ENCODE data around the gene UNC13A.

The UNC13A gene

DNA sequence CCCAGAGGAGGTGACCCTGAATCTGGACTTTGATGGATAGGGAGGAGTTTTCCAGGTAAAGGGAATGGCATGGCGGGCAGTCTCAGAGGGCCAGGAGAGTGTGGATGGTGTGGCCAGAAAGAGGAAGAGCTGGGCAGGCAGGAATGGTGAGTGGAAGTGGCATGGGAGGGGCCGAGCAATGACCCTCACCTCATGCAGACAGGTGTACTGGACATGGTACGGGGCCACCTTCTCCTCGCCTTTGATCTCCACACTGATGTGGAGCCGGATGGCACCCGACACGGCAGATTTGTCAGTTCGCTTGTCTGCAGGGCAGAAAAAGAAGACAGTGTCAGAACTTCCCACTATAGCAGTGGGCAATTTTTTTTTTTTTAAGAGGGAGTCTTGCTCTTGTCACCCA lies 45.5 kb downstream of the UNC13A start:
- peaks cover 0 to 7% of the 10 kb centered on the region in 2 donors for H3K27me3 ChIP-seq (ENCODE audit: control insufficient read depth in 1 of 2, insufficient read depth in 2 of 2, low read length in 2 of 2)
- H3K9me3 ChIP-seq (ENCODE audit: low read length): no peaks in the 10 kb centered on the region
- H3K36me3 ChIP-seq (ENCODE audit: insufficient read depth, low read length): no peaks in the 10 kb centered on the region
- H3K4me1 ChIP-seq (ENCODE audit: insufficient read depth, low read length): no peaks in the 10 kb centered on the region
- H3K9ac ChIP-seq (ENCODE audit: low read length): no peak overlapping the region
- H3K27ac ChIP-seq (ENCODE audit: low read depth, low read length): no peak overlapping the region
- H3K4me3 ChIP-seq (ENCODE audit: low read depth in 1 of 2, low read length in 2 of 2): no peak overlapping the region

- H3K4me3 ChIP-seq (ENCODE audit: low read depth in 1 of 2, low read length in 2 of 2): no peak overlapping the region
- H3K27ac ChIP-seq (ENCODE audit: low read depth, low read length): no peak overlapping the region
- H3K9me3 ChIP-seq (ENCODE audit: low read length): no peaks in the 10 kb centered on the region
- H3K27me3 ChIP-seq (ENCODE audit: control insufficient read depth in 1 of 2, insufficient read depth in 2 of 2, low read length in 2 of 2): peaks cover 0 to 6% of the 10 kb centered on the region in 2 donors
- H3K4me1 ChIP-seq (ENCODE audit: insufficient read depth, low read length): no peaks in the 10 kb centered on the region
- no peak overlapping the region for H3K9ac ChIP-seq (ENCODE audit: low read length)
- no peaks in the 10 kb centered on the region for H3K36me3 ChIP-seq (ENCODE audit: insufficient read depth, low read length)
These were observed 46.3 kb downstream of the UNC13A start for GRCh38 chr19:17641846-17642245.

GRCh38 chr19:17641181-17641580 lies 47.0 kb downstream of the UNC13A start:
- Histone ChIP-seq H3K4me1 (ENCODE audit: insufficient read depth, low read length) (no peaks in the 10 kb centered on the region), H3K9me3 (ENCODE audit: low read length) (no peaks in the 10 kb centered on the region), H3K4me3 (ENCODE audit: low read depth in 1 of 2, low read length in 2 of 2) (no peak overlapping the region), H3K27me3 (ENCODE audit: control insufficient read depth in 1 of 2, insufficient read depth in 2 of 2, low read length in 2 of 2) (no peaks in the 10 kb centered on the region), H3K27ac (ENCODE audit: low read depth, low read length) (no peak overlapping the region), H3K9ac (ENCODE audit: low read length) (no peak overlapping the region), H3K36me3 (ENCODE audit: insufficient read depth, low read length) (no peaks in the 10 kb centered on the region)

DNA sequence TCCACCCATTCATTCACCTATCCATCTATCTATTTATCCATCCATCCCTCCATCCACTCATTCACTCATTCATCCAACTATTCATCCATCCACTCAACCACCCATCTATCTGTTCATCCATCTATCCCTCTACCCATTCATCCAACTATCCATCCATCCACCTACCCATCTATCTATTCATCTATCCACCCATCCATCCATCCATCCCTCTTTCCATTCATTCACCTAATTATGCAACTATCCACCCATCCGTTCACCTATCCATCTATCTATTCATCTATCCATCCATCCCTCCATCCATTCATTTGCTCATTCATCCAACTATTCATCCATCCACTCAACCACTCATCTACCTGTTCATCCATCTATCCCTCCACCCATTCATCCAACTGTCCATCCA lies 54.5 kb downstream of the UNC13A start:
- H3K9me3 ChIP-seq (ENCODE audit: low read length): no peaks in the 10 kb centered on the region
- H3K36me3 ChIP-seq (ENCODE audit: insufficient read depth, low read length): no peaks in the 10 kb centered on the region
- no peak overlapping the region for H3K27ac ChIP-seq (ENCODE audit: low read depth, low read length)
- H3K27me3 ChIP-seq (ENCODE audit: control insufficient read depth in 1 of 2, insufficient read depth in 2 of 2, low read length in 2 of 2): no peaks in the 10 kb centered on the region
- no peak overlapping the region for H3K4me3 ChIP-seq (ENCODE audit: low read depth in 1 of 2, low read length in 2 of 2)
- no peak overlapping the region for H3K9ac ChIP-seq (ENCODE audit: low read length)
- no peaks in the 10 kb centered on the region for H3K4me1 ChIP-seq (ENCODE audit: insufficient read depth, low read length)

- no peaks in the 10 kb centered on the region for H3K36me3 ChIP-seq (ENCODE audit: insufficient read depth, low read length)
- H3K27me3 ChIP-seq (ENCODE audit: control insufficient read depth in 1 of 2, insufficient read depth in 2 of 2, low read length in 2 of 2): no peaks in the 10 kb centered on the region
- no peaks in the 10 kb centered on the region for H3K4me1 ChIP-seq (ENCODE audit: insufficient read depth, low read length)
- H3K9me3 ChIP-seq (ENCODE audit: low read length): no peaks in the 10 kb centered on the region
- H3K9ac ChIP-seq (ENCODE audit: low read length): no peak overlapping the region
- H3K4me3 ChIP-seq (ENCODE audit: low read depth in 1 of 2, low read length in 2 of 2): no peak overlapping the region
- H3K27ac ChIP-seq (ENCODE audit: low read depth, low read length): no peak overlapping the region
These were observed 55.6 kb downstream of the UNC13A start for GRCh38 chr19:17632577-17632976.

- no peak overlapping the region for H3K4me3 ChIP-seq (ENCODE audit: low read depth in 1 of 2, low read length in 2 of 2)
These were observed 58.4 kb downstream of the UNC13A start for GRCh38 chr19:17629760-17630159.

DNA sequence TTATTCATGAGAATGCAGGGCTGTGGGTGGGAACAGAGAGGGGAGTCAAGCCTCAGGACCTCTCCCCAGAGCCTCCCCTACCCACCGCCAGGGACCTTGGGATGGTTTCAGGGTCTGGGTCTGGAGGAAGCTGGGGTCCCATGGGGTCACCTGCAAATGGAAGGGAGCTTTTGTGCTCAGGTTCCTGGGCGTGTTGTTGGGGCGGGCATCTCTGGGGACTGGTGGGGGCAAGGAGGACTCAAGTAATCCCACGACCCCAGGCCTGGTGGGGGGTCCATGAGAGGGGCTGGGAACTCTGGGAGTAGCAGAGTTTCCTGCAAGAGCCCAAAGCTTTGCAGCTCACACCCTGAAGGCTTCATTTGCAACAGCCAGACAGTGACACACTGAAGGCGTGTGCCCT lies 60.2 kb downstream of the UNC13A start:
- H3K27ac ChIP-seq (ENCODE audit: low read depth, low read length): no peak overlapping the region
- no peaks in the 10 kb centered on the region for H3K4me1 ChIP-seq (ENCODE audit: insufficient read depth, low read length)
- no peak overlapping the region for H3K9ac ChIP-seq (ENCODE audit: low read length)
- no peaks in the 10 kb centered on the region for H3K27me3 ChIP-seq (ENCODE audit: control insufficient read depth in 1 of 2, insufficient read depth in 2 of 2, low read length in 2 of 2)
- no peaks in the 10 kb centered on the region for H3K9me3 ChIP-seq (ENCODE audit: low read length)
- H3K4me3 ChIP-seq (ENCODE audit: low read depth in 1 of 2, low read length in 2 of 2): no peak overlapping the region
- no peaks in the 10 kb centered on the region for H3K36me3 ChIP-seq (ENCODE audit: insufficient read depth, low read length)

More at GRCh38 chr19:17629760-17630159, 58.4 kb downstream of the UNC13A start:
- Histone ChIP-seq H3K36me3 (ENCODE audit: insufficient read depth, low read length) (no peaks in the 10 kb centered on the region), H3K27ac (ENCODE audit: low read depth, low read length) (no peak overlapping the region), H3K9me3 (ENCODE audit: low read length) (no peaks in the 10 kb centered on the region), H3K4me1 (ENCODE audit: insufficient read depth, low read length) (no peaks in the 10 kb centered on the region), H3K27me3 (ENCODE audit: control insufficient read depth in 1 of 2, insufficient read depth in 2 of 2, low read length in 2 of 2) (no peaks in the 10 kb centered on the region), H3K9ac (ENCODE audit: low read length) (no peak overlapping the region)

- H3K4me1 ChIP-seq (ENCODE audit: insufficient read depth, low read length): no peaks in the 10 kb centered on the region
- no peaks in the 10 kb centered on the region for H3K27me3 ChIP-seq (ENCODE audit: control insufficient read depth in 1 of 2, insufficient read depth in 2 of 2, low read length in 2 of 2)
- no peaks in the 10 kb centered on the region for H3K36me3 ChIP-seq (ENCODE audit: insufficient read depth, low read length)
- no peaks in the 10 kb centered on the region for H3K9me3 ChIP-seq (ENCODE audit: low read length)
- no peak overlapping the region for H3K27ac ChIP-seq (ENCODE audit: low read depth, low read length)
- H3K4me3 ChIP-seq (ENCODE audit: low read depth in 1 of 2, low read length in 2 of 2): no peak overlapping the region
- no peak overlapping the region for H3K9ac ChIP-seq (ENCODE audit: low read length)
These were observed 61.0 kb downstream of the UNC13A start for GRCh38 chr19:17627161-17627560.

DNA sequence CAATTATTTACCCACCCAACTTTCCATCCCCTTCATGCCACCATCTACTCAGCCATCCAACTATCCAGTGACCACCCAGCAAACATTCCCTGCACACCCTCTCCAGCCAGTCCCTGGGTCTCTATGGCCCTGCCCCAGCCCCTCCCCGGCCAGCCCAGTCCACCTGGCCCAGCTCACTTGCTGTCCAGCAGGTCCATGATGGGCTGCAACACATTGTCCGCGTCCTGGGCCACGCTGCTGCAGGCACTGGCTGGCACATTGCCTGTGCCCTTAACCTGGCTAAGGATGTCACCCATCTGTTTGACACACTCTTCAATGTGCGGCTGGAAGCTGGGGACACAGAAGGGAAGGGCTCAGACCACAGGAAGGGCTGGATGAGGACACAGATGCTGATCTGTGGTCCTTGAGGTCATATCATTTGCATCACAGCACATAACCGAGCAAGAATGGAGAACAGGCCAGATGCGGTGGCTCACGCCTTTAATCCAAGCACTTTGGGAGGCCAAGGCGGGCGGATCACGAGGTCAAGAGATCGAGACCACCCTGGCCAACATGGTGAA lies 61.6 kb downstream of the UNC13A start:
- H3K36me3 ChIP-seq (ENCODE audit: insufficient read depth, low read length): no peaks in the 10 kb centered on the region
- no peaks in the 10 kb centered on the region for H3K4me1 ChIP-seq (ENCODE audit: insufficient read depth, low read length)
- H3K4me3 ChIP-seq (ENCODE audit: low read depth in 1 of 2, low read length in 2 of 2): no peak overlapping the region
- no peak overlapping the region for H3K27ac ChIP-seq (ENCODE audit: low read depth, low read length)
- no peaks in the 10 kb centered on the region for H3K27me3 ChIP-seq (ENCODE audit: control insufficient read depth in 1 of 2, insufficient read depth in 2 of 2, low read length in 2 of 2)
- no peaks in the 10 kb centered on the region for H3K9me3 ChIP-seq (ENCODE audit: low read length)
- H3K9ac ChIP-seq (ENCODE audit: low read length): no peak overlapping the region

DNA sequence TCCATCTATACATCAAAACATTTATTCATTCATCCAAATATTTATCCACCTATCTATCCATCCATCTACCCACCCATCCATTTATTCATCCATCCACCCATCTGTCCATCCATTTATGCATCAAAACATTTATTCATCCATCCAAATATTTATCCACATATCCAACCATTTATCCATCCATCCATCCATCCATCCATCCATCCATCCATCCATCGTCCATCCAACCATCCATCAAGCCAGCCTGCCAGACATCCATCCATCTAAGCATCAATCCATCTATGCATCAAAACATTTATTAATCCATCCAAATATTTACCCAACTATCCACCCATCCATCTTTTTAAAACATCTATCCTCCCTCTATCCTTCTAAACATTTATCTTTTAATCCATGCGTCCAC lies 62.2 kb downstream of the UNC13A start:
- no peak overlapping the region for H3K9ac ChIP-seq (ENCODE audit: low read length)
- H3K4me1 ChIP-seq (ENCODE audit: insufficient read depth, low read length): no peaks in the 10 kb centered on the region
- H3K9me3 ChIP-seq (ENCODE audit: low read length): no peaks in the 10 kb centered on the region
- H3K36me3 ChIP-seq (ENCODE audit: insufficient read depth, low read length): no peaks in the 10 kb centered on the region
- H3K27me3 ChIP-seq (ENCODE audit: control insufficient read depth in 1 of 2, insufficient read depth in 2 of 2, low read length in 2 of 2): no peaks in the 10 kb centered on the region
- H3K27ac ChIP-seq (ENCODE audit: low read depth, low read length): no peak overlapping the region
- no peak overlapping the region for H3K4me3 ChIP-seq (ENCODE audit: low read depth in 1 of 2, low read length in 2 of 2)

DNA sequence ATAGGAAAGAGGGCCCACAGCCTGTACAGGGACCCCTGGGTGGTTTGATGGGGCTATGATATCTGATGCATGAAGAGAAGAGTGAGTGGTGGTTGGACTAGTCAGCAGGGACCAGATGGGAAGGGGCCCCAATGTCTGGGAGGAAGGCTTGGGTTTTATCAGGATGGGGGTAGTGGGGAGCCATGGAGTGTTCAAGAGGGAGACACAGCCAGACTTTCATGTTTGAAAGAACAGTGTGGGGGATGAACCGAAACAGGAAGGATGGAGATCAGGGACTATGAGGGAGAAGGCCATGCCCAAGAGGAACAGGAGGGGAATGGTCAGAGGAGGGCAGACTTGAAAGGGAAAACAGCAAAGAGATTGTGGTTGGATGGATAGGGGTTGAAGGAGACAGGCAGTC lies 63.1 kb downstream of the UNC13A start:
- Histone ChIP-seq H3K36me3 (ENCODE audit: insufficient read depth, low read length) (no peaks in the 10 kb centered on the region), H3K9me3 (ENCODE audit: low read length) (no peaks in the 10 kb centered on the region), H3K4me3 (ENCODE audit: low read depth in 1 of 2, low read length in 2 of 2) (no peak overlapping the region), H3K27me3 (ENCODE audit: control insufficient read depth in 1 of 2, insufficient read depth in 2 of 2, low read length in 2 of 2) (no peaks in the 10 kb centered on the region), H3K4me1 (ENCODE audit: insufficient read depth, low read length) (no peaks in the 10 kb centered on the region), H3K27ac (ENCODE audit: low read depth, low read length) (no peak overlapping the region), H3K9ac (ENCODE audit: low read length) (no peak overlapping the region)

GRCh38 chr19:17624314-17624991 lies 63.7 kb downstream of the UNC13A start:
- Histone ChIP-seq H3K9me3 (ENCODE audit: low read length) (no peaks in the 10 kb centered on the region), H3K9ac (ENCODE audit: low read length) (no peak overlapping the region), H3K36me3 (ENCODE audit: insufficient read depth, low read length) (no peaks in the 10 kb centered on the region), H3K27me3 (ENCODE audit: control insufficient read depth in 1 of 2, insufficient read depth in 2 of 2, low read length in 2 of 2) (no peaks in the 10 kb centered on the region), H3K27ac (ENCODE audit: low read depth, low read length) (no peak overlapping the region), H3K4me1 (ENCODE audit: insufficient read depth, low read length) (no peaks in the 10 kb centered on the region), H3K4me3 (ENCODE audit: low read depth in 1 of 2, low read length in 2 of 2) (no peak overlapping the region)
